ENCODE measurements around the gene PGM2L1.
"Not testable (repeated sequence)": the region's sequence is repeated elsewhere in the genome, so short reads cannot be mapped to it uniquely, and the experiment has no call there.

Gene PGM2L1

GRCh38 chr11:74398244-74399159 lies at the start of gene PGM2L1:
TSS of gene PGM2L1 (minus strand) at chr11:74398433. CDS start at chr11:74398161, 272 bp downstream.
- peak; percentile 95 for DNase-seq

- no peak for DNase-seq
Observed at GRCh38 chr11:74447720-74448119, 49.5 kb upstream of the PGM2L1 start.

- DNase-seq: no peak
Observed at GRCh38 chr11:74446532-74446938, 48.3 kb upstream of the PGM2L1 start.

GRCh38 chr11:74444173-74444826 lies 46.1 kb upstream of the PGM2L1 start:
- peak; percentile 79 for DNase-seq

GRCh38 chr11:74443071-74443864 lies 45.0 kb upstream of the PGM2L1 start:
- DNase-seq: peak; percentile 95

GRCh38 chr11:74442636-74443035 lies 44.4 kb upstream of the PGM2L1 start:
- DNase-seq: peak; percentile 52

- no peak for DNase-seq
Observed at GRCh38 chr11:74438681-74439080, 40.4 kb upstream of the PGM2L1 start.

- DNase-seq: no peak
Observed at GRCh38 chr11:74437441-74438042, 39.3 kb upstream of the PGM2L1 start.

- DNase-seq: no peak
Observed at GRCh38 chr11:74434528-74434927, 36.3 kb upstream of the PGM2L1 start.

- no peak for DNase-seq
Observed at GRCh38 chr11:74429205-74429604, 31.0 kb upstream of the PGM2L1 start.

GRCh38 chr11:74427384-74427886 lies 29.2 kb upstream of the PGM2L1 start:
- DNase-seq: no peak

- no peak for DNase-seq
Observed at GRCh38 chr11:74425100-74425499, 26.9 kb upstream of the PGM2L1 start.

GRCh38 chr11:74418509-74418895 lies 20.3 kb upstream of the PGM2L1 start:
- peak; percentile 26 for DNase-seq

- DNase-seq: no peak
Observed at GRCh38 chr11:74417860-74418508, 19.8 kb upstream of the PGM2L1 start.

GRCh38 chr11:74417379-74417804 lies 19.2 kb upstream of the PGM2L1 start:
- peak; percentile 84 for DNase-seq

- not testable (repeated sequence) for DNase-seq
Observed at GRCh38 chr11:74416974-74417373, 18.7 kb upstream of the PGM2L1 start.

- DNase-seq: no peak
Observed at GRCh38 chr11:74412733-74413359, 14.6 kb upstream of the PGM2L1 start.

- DNase-seq: no peak
Observed at GRCh38 chr11:74412321-74412720, 14.1 kb upstream of the PGM2L1 start.

GRCh38 chr11:74409633-74410032 lies 11.4 kb upstream of the PGM2L1 start:
- no peak for DNase-seq

GRCh38 chr11:74403607-74404321 lies 5.5 kb upstream of the PGM2L1 start:
- no peak for DNase-seq

- no peak for DNase-seq
Observed at GRCh38 chr11:74400606-74401005, 2.4 kb upstream of the PGM2L1 start.
